HEK293T (cell line): Measurements from ENCODE around the gene SYTL1.

ENCODE experiments used
- CTCF ChIA-PET: fragments of 350-600 bp; formaldehyde crosslinking; extraction: SDS; loops from one replicate; lab custom pipeline; 2021; ENCODE audit warnings: antibody characterized with exemption, inconsistent platforms; lab: Yijun Ruan, JAX
- POLR2A ChIA-PET: fragments of 350-600 bp; formaldehyde crosslinking; extraction: SDS; loops from one replicate; lab custom pipeline; 2020; ENCODE audit warnings: antibody characterized with exemption, inconsistent platforms; lab: Yijun Ruan, JAX
- DNase-seq: peaks from one replicate; pipeline ENCODE4 v3.0.0; 2012; ENCODE audit warnings: mixed read lengths; ENCODE audit errors: extremely low spot score
- ARNT ChIP-seq: fragments of 450-650 bp; IDR thresholded peaks from 2 replicates; pipeline ENCODE4 v1.6.1; 2017; ENCODE audit warnings: mild to moderate bottlenecking
- BHLHE40 ChIP-seq: fragments of 450-650 bp; IDR thresholded peaks from 2 replicates; pipeline ENCODE4 v1.6.1; 2016; ENCODE audit warnings: mild to moderate bottlenecking, moderate library complexity, borderline replicate concordance
- CTBP1 ChIP-seq: fragments of 450-650 bp; IDR thresholded peaks from 2 replicates; pipeline ENCODE4 v1.6.1; 2016; ENCODE audit warnings: borderline replicate concordance
- ELF4 ChIP-seq: fragments of 450-650 bp; IDR thresholded peaks from 2 replicates; pipeline ENCODE4 v1.6.1; 2017; ENCODE audit warnings: antibody characterized with exemption
- FOXA1 ChIP-seq: fragments of 450-650 bp; IDR thresholded peaks from 2 replicates; pipeline ENCODE4 v1.6.1; 2016; ENCODE audit warnings: mild to moderate bottlenecking
- FOXK2 ChIP-seq: fragments of 450-650 bp; IDR thresholded peaks from 2 replicates; pipeline ENCODE4 v1.6.1; 2016; ENCODE audit warnings: mild to moderate bottlenecking
- FOXM1 ChIP-seq: fragments of 450-650 bp; IDR thresholded peaks from 2 replicates; pipeline ENCODE4 v1.6.1; 2017; ENCODE audit warnings: mild to moderate bottlenecking, borderline replicate concordance
- HDGF ChIP-seq: fragments of 450-650 bp; IDR thresholded peaks from 2 replicates; pipeline ENCODE4 v1.6.1; 2017; ENCODE audit warnings: antibody characterized with exemption, borderline replicate concordance
- L3MBTL2 ChIP-seq: fragments of 450-650 bp; conservative IDR thresholded peaks from 2 replicates; pipeline ENCODE4 v1.6.1; 2016; ENCODE audit warnings: mild to moderate bottlenecking
- LEF1 ChIP-seq: fragments of 450-650 bp; IDR thresholded peaks from 2 replicates; pipeline ENCODE4 v1.6.1; 2017; ENCODE audit warnings: mild to moderate bottlenecking, borderline replicate concordance
- NFRKB ChIP-seq: fragments of 450-650 bp; IDR thresholded peaks from 2 replicates; pipeline ENCODE4 v1.6.1; 2016; ENCODE audit warnings: mild to moderate bottlenecking, moderate library complexity
- PKNOX1 ChIP-seq: fragments of 450-650 bp; IDR thresholded peaks from 2 replicates; pipeline ENCODE4 v1.6.1; 2016
- SP1 ChIP-seq: fragments of 450-650 bp; IDR thresholded peaks from 2 replicates; pipeline ENCODE4 v1.6.1; 2017
- SUZ12 ChIP-seq: fragments of 450-650 bp; IDR thresholded peaks from 2 replicates; pipeline ENCODE4 v1.6.1; 2016; ENCODE audit warnings: mild to moderate bottlenecking
- TARDBP ChIP-seq: fragments of 450-650 bp; IDR thresholded peaks from 2 replicates; pipeline ENCODE4 v1.6.1; 2016
- ZNF384 ChIP-seq: fragments of 450-650 bp; IDR thresholded peaks from 2 replicates; pipeline ENCODE4 v1.6.1; 2016

Gene SYTL1

GRCh38 chr1:27393641-27394281 lies 51.9 kb downstream of the SYTL1 start:
- POLR2A ChIA-PET: no interaction called here
- DNase-seq: no peak
- TF ChIP-seq CTBP1 (no peak), BHLHE40 (no peak), TARDBP (no peak), FOXA1 (no peak), FOXK2 (no peak), LEF1 (no peak), NFRKB (no peak)
- CTCF ChIA-PET: interaction anchor here (0.9 to 1.0 kb wide), 2 partner anchors 36 to 269 kb away, joined by 3 read pairs; no protein-coding TSS in a partner anchor

DNA sequence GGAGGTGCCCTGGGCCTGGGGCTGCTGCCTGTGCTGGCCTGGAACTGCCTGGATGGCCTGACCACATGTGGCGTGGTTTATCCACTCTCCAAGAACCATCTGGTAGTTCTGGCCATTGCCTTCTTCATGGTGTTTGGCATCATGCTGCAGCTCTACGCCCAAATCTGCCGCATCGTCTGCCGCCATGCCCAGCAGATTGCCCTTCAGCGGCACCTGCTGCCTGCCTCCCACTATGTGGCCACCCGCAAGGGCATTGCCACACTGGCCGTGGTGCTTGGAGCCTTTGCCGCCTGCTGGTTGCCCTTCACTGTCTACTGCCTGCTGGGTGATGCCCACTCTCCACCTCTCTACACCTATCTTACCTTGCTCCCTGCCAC lies 52.4 kb downstream of the SYTL1 start:
- TF ChIP-seq LEF1 (no peak), CTBP1 (no peak), SUZ12 (no peak), PKNOX1 (no peak), NFRKB (no peak), FOXK2 (no peak), ZNF384 (no peak), SP1 (no peak), TARDBP (no peak), ELF4 (no peak), HDGF (no peak), L3MBTL2 (no peak)
- ChIA-PET CTCF (interaction anchor here (0.7 to 2.0 kb wide), 6 partner anchors 37 to 292 kb away, joined by 3 to 15 read pairs (median 6); no protein-coding TSS in a partner anchor), POLR2A (interaction anchor here (1.1 kb wide), 1 partner anchor 96 kb away, joined by 3 read pairs; the partner anchor contains the start of gene WASF2)
- no peak for DNase-seq

GRCh38 chr1:27394925-27395324 lies 53.1 kb downstream of the SYTL1 start:
- ChIA-PET CTCF (interaction anchor here (0.6 to 2.0 kb wide), 10 partner anchors 18 to 292 kb away, joined by 3 to 15 read pairs (median 4); no protein-coding TSS in a partner anchor), POLR2A (interaction anchor here (0.8 to 1.1 kb wide), 3 partner anchors 28 to 95 kb away, joined by 3 to 4 read pairs (median 4); partner anchors contain the start of genes MAP3K6 and WASF2)
- DNase-seq: no peak
- TF ChIP-seq NFRKB (no peak), FOXK2 (no peak), SUZ12 (no peak), ZNF384 (no peak), L3MBTL2 (no peak), SP1 (no peak), LEF1 (no peak), HDGF (no peak), TARDBP (no peak), ARNT (no peak), BHLHE40 (no peak), FOXA1 (no peak), CTBP1 (no peak), FOXM1 (no peak), PKNOX1 (no peak), ELF4 (no peak)

DNA sequence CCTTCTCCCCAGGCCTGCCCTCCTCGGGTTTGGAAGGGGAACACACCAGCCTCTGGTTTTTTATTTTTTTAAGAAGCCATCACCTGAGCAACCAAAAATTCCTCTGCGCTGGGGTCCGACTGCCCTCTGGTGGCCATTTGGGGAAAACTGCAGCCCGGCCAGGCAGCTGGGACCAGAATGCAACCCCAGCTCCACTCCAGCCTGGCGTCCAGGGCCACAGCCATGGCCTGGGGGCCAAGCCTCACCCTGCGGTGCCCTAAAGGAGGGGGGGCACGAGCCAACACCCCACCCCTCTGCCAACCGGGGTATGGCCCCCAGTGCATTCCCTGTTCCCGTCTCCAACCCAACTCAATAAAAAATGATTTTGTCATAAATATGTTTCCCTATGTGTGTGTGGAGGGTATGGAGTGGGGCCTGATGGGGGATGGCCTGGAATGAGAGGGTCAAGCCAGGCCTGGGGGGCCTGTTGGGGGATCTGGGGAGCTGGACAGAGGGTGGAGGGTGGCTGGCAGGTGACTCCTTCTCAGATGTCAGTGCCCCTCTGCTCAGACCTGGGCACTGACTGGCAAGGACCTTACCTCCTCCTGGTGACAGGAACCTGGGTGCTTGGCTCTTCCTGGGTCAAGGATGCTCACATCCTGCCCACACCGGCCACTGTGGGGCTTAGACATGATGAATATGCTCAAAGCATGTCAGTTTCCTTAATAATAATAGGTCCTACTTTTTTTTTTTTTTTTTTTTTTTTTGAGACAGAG lies 53.8 kb downstream of the SYTL1 start:
- POLR2A ChIA-PET: interaction anchor here (0.8 to 1.7 kb wide), 4 partner anchors 29 to 94 kb away, joined by 3 to 5 read pairs (median 4); partner anchors contain the start of genes MAP3K6 and WASF2
- DNase-seq: peak; percentile 86
- TF ChIP-seq ZNF384 (peak; percentile 97), ELF4 (no peak)
- CTCF ChIA-PET: interaction anchor here (0.6 to 2.0 kb wide), 12 partner anchors 18 to 1163 kb away, joined by 3 to 15 read pairs (median 4); no protein-coding TSS in a partner anchor

GRCh38 chr1:27397110-27397509 lies 55.3 kb downstream of the SYTL1 start:
- no peak for DNase-seq
- TF ChIP-seq LEF1 (no peak), PKNOX1 (no peak), CTBP1 (no peak), FOXA1 (no peak), BHLHE40 (no peak), FOXK2 (no peak), L3MBTL2 (no peak), FOXM1 (no peak), ARNT (no peak), NFRKB (no peak)
- ChIA-PET POLR2A (interaction anchor here (1.7 kb wide), 1 partner anchor 32 kb away, joined by 5 read pairs; no protein-coding TSS in a partner anchor), CTCF (interaction anchor here (0.9 to 1.2 kb wide), 2 partner anchors 96 to 210 kb away, joined by 3 to 4 read pairs; no protein-coding TSS in a partner anchor)
